GM12873 (cell line): ENCODE measurements around the gene DNAI1.

Source experiments
- TF ChIP-seq, protein P1 (sequence below): IDR thresholded peaks from 2 replicates; pipeline ENCODE4 v1.5.1; 2012; ENCODE audit warnings: low read depth, mild to moderate bottlenecking, moderate library complexity, low read length, control low read depth; ENCODE audit not compliant: insufficient read depth; ENCODE audit errors: missing control alignments

Gene DNAI1

DNA sequence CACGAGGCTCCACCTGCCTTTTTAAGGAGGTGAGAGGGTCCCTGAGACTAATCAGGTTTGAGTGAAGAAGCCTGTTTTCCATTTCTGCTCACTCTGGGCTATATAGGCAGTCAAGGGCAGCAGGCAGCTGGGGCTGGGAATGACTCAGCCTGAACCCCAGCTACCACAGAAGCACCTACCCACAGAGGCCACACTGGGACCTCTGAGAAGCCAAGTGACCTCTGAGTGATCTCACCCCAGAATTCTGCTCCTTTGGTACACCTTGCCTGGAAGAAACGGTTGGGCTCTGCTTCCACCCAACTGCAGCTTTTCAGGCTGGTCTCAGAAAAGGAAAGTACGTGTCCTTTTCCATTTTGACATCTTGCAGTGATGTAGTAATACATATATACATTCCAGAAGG is 7.1 kb upstream of the DNAI1 start:
- TF ChIP-seq, protein P1, sequence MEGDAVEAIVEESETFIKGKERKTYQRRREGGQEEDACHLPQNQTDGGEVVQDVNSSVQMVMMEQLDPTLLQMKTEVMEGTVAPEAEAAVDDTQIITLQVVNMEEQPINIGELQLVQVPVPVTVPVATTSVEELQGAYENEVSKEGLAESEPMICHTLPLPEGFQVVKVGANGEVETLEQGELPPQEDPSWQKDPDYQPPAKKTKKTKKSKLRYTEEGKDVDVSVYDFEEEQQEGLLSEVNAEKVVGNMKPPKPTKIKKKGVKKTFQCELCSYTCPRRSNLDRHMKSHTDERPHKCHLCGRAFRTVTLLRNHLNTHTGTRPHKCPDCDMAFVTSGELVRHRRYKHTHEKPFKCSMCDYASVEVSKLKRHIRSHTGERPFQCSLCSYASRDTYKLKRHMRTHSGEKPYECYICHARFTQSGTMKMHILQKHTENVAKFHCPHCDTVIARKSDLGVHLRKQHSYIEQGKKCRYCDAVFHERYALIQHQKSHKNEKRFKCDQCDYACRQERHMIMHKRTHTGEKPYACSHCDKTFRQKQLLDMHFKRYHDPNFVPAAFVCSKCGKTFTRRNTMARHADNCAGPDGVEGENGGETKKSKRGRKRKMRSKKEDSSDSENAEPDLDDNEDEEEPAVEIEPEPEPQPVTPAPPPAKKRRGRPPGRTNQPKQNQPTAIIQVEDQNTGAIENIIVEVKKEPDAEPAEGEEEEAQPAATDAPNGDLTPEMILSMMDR: no peak

DNA sequence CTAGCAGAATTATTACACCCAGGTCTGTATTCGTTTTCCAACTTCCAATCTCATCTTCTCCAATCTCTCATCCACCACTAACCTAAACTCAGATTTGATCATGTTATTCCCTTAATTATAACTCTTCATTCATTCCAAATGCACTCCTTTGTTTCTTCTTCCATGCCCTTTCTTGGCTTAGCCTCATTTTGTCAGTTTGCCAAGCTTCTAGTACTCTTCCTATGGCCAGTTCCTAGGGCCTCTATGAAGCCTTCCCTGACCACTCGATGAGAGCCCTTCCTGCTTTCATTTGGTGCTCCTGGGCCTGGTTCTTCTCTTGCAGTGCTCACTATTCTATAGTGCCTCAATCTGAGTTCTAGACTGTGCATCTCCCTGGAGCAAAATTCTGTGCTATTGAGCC is 6.0 kb upstream of the DNAI1 start:
- TF ChIP-seq, protein P1: no peak

DNA sequence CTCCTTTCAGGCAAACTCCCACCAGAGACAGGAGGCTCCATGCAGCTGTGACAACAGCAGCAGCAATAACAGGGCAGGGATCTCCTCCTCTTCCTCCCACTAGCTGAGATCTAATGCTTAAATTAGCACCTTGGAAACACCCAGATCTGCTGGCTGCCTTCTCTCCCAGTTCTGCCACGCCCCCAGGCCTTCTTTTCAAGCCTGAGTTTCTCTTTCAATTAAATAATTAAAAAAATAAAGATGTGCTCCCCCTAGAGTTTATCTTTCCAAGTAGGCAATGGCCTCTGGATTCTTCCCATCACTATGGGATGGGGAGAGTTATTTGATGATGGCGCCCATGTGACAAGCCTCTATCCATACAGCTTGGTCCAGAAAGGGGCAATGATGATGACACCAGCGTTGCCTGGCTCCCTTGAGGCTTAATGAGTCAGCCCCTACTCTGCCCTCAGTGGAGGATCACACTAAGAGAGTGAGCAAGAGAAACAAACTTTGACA is 4.0 kb upstream of the DNAI1 start:
- TF ChIP-seq, protein P1: no peak

DNA sequence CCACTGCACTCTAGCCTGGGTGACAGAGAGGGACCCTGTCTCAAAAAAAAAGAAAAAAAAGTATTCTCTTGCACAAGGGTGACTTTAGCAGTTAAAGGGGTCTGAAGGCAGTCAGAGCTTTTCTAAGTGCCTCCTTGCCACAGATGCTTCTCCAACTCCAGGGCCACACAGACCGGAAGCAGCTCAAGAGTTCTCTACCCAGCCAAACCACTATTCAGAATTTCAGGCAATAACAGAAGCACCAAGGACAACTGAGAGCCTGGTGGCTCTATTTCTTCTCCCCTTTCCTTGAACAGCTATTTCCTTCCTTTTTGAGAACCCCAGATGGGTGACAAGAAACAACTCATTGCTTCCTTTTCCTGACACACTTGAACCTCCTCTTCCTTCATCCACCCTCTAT is 2.5 kb upstream of the DNAI1 start:
- TF ChIP-seq, protein P1: no peak

DNA sequence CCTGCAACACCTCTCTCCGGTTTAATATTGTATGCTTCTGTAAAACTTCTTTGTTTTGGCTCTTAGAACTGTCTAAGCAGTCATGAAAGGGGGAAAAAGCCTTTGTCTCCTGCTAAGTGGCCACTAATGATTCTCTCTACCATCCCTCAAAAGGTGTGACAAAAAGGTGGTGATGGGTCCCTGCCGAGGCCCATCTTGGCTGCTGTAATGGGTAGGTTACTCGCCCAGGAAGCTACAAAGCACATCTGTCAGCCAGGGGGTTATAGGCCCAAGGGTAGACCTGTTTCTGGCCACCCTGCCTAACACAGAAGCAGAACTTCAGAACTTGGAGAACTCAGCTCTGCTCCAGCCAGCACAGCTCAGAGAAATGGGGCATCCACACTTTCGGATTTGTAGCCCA is 1.9 kb upstream of the DNAI1 start:
- TF ChIP-seq, protein P1: no peak

DNA sequence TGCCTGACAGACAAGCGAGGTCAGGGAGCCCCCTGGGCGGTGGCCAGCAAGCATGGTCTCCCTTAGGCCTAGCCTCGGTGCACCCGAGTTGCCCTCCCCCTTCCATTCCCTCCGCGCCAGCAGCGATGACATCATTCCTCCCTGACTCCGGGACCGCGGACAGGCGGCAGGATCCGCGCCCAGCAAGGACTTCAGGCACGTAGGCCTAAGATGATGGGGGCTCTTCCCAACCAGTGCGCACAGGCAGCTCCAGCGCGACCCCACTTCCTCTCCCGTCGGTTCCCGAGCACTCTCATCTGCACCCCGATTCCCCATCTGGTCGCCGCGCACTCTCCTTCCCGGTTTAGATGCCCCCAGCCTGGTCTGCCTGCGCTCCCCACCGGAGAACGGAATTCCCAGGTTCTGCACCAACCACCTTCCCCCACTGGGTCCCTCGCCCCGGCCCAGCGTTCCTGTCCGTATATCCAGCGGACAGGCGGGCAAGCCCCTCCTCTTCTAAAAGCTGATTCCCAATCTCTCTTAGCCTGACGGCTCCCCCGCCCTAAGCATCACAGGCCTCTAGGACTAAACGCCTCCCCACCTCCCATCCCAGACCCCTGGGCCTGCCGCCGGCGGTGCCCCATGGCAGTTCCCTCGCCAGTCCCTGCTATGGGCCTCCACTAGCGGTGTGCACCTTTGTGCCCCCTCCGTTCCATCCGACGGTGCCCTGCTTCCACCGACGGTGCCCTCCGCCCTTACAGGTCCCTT is 1.2 kb upstream of the DNAI1 start:
- TF ChIP-seq, protein P1: no peak

DNA sequence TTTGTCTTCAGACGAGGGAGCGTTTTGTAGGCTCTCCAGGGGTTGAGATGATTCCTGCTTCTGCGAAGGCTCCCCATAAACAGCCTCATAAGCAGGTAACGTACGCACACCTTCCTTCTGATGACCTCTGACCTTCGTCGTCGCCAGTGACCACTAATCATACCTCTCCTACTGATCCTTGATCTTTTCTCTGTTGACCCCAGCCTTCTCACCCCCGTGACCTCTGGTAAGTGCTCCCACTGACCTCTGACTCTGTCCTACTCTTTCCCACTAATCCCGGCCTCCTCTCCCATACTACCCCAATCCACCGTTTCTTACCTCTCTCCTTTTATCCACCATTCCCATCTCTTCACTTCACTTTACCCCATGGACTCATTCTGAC is 345 bp downstream of the DNAI1 start:
- TF ChIP-seq, protein P1: no peak

DNA sequence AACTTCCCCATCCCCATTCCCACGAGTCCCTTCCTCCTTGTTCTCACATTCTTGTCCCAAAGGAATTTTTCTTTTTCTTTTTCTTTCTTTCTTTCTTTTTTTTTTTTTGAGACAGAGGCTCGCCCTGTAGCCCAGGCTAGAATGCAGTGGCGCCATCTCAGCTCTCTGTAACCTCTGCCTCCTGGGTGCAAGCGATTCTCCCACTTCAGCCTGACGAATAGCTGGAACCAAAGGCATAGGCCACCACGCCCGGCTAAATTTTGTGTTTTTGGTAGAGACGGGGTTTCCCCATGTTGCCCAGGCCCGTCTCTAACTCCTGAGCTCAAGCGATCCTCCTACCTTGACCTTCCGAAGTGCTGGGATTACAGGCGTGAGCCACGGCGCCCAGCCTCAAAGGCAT is 751 bp downstream of the DNAI1 start:
- TF ChIP-seq, protein P1: no peak
